Activated CD8-positive, alpha-beta T cell treated with anti-CD3 and anti-CD28 coated beads, Interleukin-2, amount 10 ng/mL, durations not matched to agents 7 days and 5 days (primary cell): ENCODE measurements around the gene ZNF775. TPM values are rescaled to one million over a fixed set of nuclear protein-coding genes. Genes with fewer than 3 reads are reported as not detected.

ENCODE experiments used
- ATAC-seq: fragments of 150-1000 bp; cut with Tn5 transposase; one replicate; pipeline ENCODE4 v1.10.0; 2021; ENCODE audit warnings: moderate library complexity
- CTCF ChIA-PET: fragments of 350-600 bp; sonication (Branson Sonifier 250); formaldehyde crosslinking; loops from one replicate; lab custom pipeline; 2021; ENCODE audit warnings: antibody characterized with exemption; lab: Charles Lee
- POLR2A ChIA-PET: fragments of 350-600 bp; sonication (Branson Sonifier 250); formaldehyde crosslinking; loops from one replicate; lab custom pipeline; 2021; ENCODE audit warnings: antibody characterized with exemption; lab: Charles Lee
- DNase-seq: peaks from one replicate; pipeline ENCODE4 v3.0.0-alpha.2; 2020
- H3K27ac Mint-ChIP-seq: one replicate; pipeline ENCODE4 v1.8.0; 2021; ENCODE audit warnings: mild to moderate bottlenecking, mixed read lengths
- H3K27me3 Mint-ChIP-seq: one replicate; pipeline ENCODE4 v1.8.0; 2021; ENCODE audit warnings: low read depth, mixed read lengths
- H3K36me3 Mint-ChIP-seq: one replicate; pipeline ENCODE4 v1.8.0; 2021; ENCODE audit warnings: low read depth, mixed read lengths
- H3K4me1 Mint-ChIP-seq: one replicate; pipeline ENCODE4 v1.8.0; 2021; ENCODE audit warnings: low read depth, mixed read lengths
- H3K4me3 Mint-ChIP-seq: one replicate; pipeline ENCODE4 v1.8.0; 2021; ENCODE audit warnings: mild to moderate bottlenecking, mixed read lengths
- H3K9me3 Mint-ChIP-seq: one replicate; pipeline ENCODE4 v1.8.0; 2022; ENCODE audit warnings: mixed read lengths; ENCODE audit not compliant: insufficient read depth
- total RNA-seq, 2 experiments: library from RNA; stranded (reverse); gene quantifications; one replicate each; pipeline ENCODE4 v1.2.3, GENCODE V29; 2021

The ZNF775 gene
- total RNA-seq, 2 experiments from 2014 or later = 6.7 to 7.7 TPM

DNA sequence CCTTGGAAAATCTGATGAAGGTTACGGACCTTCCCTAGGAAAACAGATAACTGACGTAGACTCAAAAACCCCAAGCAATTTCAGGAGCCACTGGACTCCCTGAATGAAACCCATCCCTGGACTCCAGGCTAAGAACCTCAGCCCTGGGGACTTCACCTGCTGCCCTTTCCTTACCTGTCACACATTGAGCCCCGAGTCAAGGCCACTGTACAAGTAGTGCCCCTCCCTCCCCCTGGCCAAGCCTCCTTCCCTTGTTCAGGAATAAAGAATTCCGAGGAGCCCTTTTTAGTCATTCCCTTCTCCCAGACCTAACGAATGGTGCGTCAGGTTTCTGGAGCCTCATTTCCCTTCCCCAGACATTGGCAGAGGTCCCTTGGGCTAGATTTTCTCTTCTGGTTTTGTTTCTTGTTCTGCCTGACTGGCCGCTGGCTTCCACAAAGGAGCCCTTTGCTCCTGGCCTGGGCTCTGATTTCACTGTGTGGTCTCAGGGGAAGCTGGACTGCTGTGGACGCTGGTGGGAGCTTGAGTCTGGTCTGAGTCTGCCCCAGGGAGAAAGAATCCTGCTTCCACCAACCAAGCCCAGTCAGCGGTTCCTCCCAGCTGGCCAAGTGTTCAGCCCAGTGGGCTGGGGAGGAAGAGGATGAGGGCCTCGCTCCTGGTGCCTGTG, 31.7 kb downstream of the ZNF775 start:
- POLR2A ChIA-PET = no interaction called here
- DNase-seq = no peak

DNA sequence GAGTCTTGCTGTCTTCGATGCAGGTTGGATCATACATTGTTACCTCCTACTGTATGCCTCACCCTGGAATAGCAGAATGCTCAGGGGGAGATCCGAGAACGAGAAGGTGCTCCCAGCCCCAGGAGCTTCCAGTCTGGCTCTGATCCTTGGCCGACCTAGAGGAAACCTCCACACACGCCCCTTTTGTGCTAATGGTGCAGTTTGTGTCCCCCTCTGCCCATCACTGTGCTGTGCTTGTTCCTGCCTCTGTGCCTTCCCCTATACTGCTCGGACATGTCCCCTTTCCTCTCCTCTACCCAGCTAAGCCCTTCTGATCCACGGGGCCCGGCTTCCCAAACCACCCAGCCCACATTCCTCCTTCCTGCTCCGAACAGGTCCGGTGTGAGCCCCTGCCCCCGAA, 32.5 kb downstream of the ZNF775 start:
- ChIA-PET CTCF (interaction anchor here (0.6 to 0.7 kb wide), 2 partner anchors 274 to 736 kb away, joined by 3 read pairs; partner anchors contain the start of gene GIMAP2), POLR2A (interaction anchor here (0.6 kb wide), 1 partner anchor 45 kb away, joined by 3 read pairs; no protein-coding TSS in a partner anchor)
- ATAC-seq = no peak
- H3K36me3 Mint-ChIP-seq = peaks cover 15% of the 10 kb centered on the region
- H3K4me3 Mint-ChIP-seq = no peak overlapping the region
- no peaks in the 10 kb centered on the region for H3K9me3 Mint-ChIP-seq
- no peak for DNase-seq
- H3K4me1 Mint-ChIP-seq = peaks cover 13% of the 10 kb centered on the region
- no peaks in the 10 kb centered on the region for H3K27me3 Mint-ChIP-seq
- H3K27ac Mint-ChIP-seq = no peak overlapping the region

More for the DNA sequence above, 31.7 kb downstream of the ZNF775 start:
- no peak overlapping the region for H3K4me3 Mint-ChIP-seq
- H3K36me3 Mint-ChIP-seq = peaks cover 15% of the 10 kb centered on the region
- ATAC-seq = no peak
- no peaks in the 10 kb centered on the region for H3K27me3 Mint-ChIP-seq
- CTCF ChIA-PET = interaction anchor here (0.6 to 0.7 kb wide), 2 partner anchors 275 to 735 kb away, joined by 3 read pairs; partner anchors contain the start of gene GIMAP2
- H3K27ac Mint-ChIP-seq = peak overlapping the region; percentile 18
- peaks cover 20% of the 10 kb centered on the region for H3K4me1 Mint-ChIP-seq
- no peaks in the 10 kb centered on the region for H3K9me3 Mint-ChIP-seq

DNA sequence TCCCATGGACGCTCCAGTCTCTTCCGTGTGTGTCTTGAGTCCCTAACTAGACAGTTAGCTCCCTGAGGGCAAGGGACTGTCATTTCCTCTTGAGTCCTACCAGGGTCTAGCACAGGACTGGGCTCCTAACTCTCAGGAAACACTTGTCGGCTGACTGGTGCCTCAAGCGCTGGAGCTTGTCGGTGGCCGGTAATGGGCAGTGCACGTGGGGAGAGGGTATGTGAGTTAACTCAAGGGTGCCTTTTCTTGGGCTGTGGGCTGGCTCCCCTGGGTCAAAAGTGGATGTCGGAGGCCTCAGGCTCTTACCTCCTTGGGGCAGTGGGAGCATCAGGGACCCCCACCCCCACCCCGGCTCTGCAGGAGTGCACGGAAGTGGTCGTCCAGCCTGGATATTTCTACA, 32.9 kb downstream of the ZNF775 start:
- ATAC-seq (no peak), DNase-seq (no peak)
- H3K27me3 Mint-ChIP-seq = no peaks in the 10 kb centered on the region
- H3K27ac Mint-ChIP-seq = no peak overlapping the region
- H3K4me3 Mint-ChIP-seq = no peak overlapping the region
- H3K36me3 Mint-ChIP-seq = peaks cover 14% of the 10 kb centered on the region
- peaks cover 10% of the 10 kb centered on the region for H3K4me1 Mint-ChIP-seq
- ChIA-PET POLR2A (interaction anchor here (0.6 kb wide), 1 partner anchor 45 kb away, joined by 3 read pairs; no protein-coding TSS in a partner anchor), CTCF (no interaction called here)
- H3K9me3 Mint-ChIP-seq = no peaks in the 10 kb centered on the region

DNA sequence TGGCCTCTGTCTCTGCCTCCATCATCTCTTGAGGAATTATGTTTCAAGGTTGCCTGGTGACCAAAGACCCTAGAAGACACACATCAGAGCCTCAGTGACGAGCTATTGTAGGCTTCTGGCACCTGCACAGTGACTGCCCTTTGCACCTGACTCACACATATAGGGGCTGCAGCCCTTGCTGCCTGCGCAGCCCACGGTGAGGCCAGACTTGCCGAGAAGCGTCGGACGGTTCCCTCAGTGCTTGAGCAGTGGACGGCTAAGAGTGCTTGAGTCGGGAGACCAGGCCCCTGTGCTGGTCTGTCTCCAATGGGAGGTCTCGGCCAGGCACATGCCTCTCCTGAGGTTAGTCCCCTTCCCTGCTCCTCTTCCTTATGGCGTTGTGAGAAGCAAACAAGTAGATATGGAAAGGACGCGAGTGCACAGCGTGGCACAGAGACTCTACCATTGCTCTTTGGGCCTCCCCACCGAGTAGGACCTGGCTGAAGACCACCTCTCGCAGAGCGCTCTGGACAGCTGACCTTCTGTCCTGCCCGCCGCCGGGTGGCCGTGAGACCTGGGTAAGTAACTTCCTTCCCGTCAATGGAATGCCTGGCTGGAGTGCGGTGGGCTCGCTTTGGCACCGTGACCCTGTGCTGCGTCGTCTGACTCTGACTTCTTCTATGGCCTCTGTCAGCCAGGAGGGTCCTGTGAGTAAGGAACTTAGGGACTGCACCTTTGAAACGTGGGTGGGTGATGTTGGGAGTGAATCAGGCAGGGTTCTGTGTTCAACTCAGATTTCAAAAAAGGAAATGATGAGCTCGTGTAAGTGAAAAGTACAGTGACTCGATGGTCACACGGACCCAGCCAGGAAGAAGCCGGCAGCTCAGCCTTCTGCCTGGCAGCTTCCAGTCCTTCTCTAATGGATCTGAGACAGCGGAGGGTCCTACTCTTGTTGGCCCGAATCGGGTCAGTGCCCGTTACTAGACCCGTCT, 33.7 kb downstream of the ZNF775 start:
- no peak for ATAC-seq
- POLR2A ChIA-PET = interaction anchor here (0.6 kb wide), 2 partner anchors 46 to 66 kb away, joined by 3 read pairs; no protein-coding TSS in a partner anchor
- no peaks in the 10 kb centered on the region for H3K9me3 Mint-ChIP-seq
- H3K27me3 Mint-ChIP-seq = no peaks in the 10 kb centered on the region
- H3K4me3 Mint-ChIP-seq = no peak overlapping the region
- DNase-seq = no peak
- peaks cover 8% of the 10 kb centered on the region for H3K4me1 Mint-ChIP-seq
- H3K36me3 Mint-ChIP-seq = peaks cover 11% of the 10 kb centered on the region
- CTCF ChIA-PET = no interaction called here
- no peak overlapping the region for H3K27ac Mint-ChIP-seq

DNA sequence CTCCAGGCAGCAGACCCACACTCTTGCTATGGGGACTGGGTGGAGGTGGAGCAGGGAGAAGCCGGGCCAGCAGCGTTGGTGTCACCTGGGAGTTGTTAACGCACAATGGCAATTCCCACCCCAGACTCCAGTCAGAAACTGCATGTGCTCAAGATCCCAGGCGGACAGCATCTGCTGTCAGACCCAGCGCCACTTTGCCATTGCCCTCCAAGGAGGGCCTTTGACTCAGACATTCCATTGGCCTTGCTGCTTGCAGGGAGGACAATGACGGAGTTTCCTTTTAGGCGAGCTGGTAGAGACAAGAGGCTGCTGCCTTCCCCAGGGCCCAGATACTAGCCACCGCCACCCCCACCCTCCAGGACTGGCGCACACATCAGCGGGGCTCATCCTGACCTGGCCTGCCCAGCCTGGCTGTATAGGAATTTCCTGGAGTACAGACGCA, 34.5 kb downstream of the ZNF775 start:
- ATAC-seq (no peak), DNase-seq (no peak)
- POLR2A ChIA-PET = interaction anchor here (0.6 kb wide), 1 partner anchor 65 kb away, joined by 3 read pairs; no protein-coding TSS in a partner anchor
- Mint-ChIP-seq H3K9me3 (no peaks in the 10 kb centered on the region), H3K4me3 (no peak overlapping the region), H3K4me1 (peaks cover 4% of the 10 kb centered on the region), H3K36me3 (peaks cover 7% of the 10 kb centered on the region), H3K27ac (no peak overlapping the region), H3K27me3 (no peaks in the 10 kb centered on the region)
- CTCF ChIA-PET = no interaction called here

DNA sequence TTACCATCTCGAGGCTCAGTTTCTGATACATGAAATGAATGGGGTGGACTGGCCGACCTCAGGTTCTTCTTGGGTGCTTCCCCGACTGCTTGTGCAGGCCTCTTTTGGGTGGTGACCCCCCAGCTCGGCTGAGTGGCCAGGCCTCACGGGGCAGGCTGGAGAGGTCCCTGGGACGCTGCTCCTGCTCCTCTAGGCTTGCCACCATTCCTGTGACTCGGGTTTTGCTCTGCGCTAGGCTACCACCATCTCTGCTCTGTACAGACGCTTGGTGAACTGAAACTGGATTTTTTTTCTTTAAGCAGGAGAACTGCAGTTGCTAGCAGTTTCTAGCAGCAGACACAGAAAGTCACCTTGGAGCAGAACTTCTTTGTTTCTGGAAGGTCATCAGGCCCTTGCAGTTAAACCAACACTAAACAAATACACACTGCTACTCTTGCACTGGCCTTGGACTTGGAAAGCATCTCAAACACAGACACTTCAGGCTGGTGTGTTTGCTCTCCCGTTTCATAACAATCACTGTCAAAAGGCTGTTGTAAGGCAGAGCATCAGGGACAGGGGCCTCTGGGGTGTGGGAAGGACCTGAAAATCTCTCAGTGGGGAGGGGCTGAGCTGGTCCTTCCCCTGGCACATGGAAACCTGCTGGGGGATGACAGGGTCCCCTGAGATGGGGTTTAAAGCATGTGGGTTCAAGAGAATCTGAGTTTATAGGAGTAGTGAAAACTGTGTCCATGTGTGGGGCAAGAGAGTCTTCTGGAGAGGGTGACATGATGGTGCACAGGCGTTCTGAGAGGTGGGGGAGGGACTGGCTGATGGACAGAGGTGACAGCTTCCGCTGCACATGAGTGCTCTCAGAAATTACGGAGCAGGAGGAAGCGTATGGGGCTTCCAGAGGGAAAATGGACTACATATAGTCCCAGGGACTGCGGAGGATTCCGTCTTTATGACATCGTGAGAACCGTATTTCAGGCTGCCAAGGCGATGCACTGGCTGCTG, 36.3 kb downstream of the ZNF775 start:
- H3K27me3 Mint-ChIP-seq = peaks cover 4% of the 10 kb centered on the region
- no peak for DNase-seq
- ATAC-seq = no peak
- CTCF ChIA-PET = interaction anchor here (2.1 kb wide), 1 partner anchor 10 kb away, joined by 7 read pairs; a partner anchor contains a TSS
- no peaks in the 10 kb centered on the region for H3K9me3 Mint-ChIP-seq
- peaks cover 4% of the 10 kb centered on the region for H3K36me3 Mint-ChIP-seq
- H3K4me1 Mint-ChIP-seq = peaks cover 3% of the 10 kb centered on the region
- POLR2A ChIA-PET = no interaction called here
- no peak overlapping the region for H3K27ac Mint-ChIP-seq
- H3K4me3 Mint-ChIP-seq = no peak overlapping the region

DNA sequence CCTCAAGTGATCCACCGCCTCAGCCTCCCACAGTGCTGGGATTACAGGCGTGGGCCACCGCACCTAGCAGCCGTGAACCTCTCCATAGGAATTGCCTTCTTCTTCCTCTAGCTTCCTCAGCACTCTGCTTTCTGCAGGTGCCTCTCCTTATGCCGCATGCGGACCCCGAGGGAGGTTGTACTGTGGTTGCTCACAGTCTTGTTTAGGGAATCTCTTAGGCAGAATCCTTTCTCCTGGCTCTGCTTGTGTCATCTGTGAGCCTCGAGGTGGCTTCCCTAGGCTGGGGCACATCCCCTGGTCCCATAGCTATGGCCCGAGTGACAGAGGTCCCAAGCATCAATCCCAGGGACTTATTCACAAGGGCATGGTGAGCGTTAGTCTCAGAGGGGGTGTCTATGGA, 38.1 kb downstream of the ZNF775 start:
- Mint-ChIP-seq H3K27ac (no peak overlapping the region), H3K27me3 (peaks cover 4% of the 10 kb centered on the region), H3K36me3 (no peaks in the 10 kb centered on the region), H3K4me3 (no peak overlapping the region), H3K9me3 (no peaks in the 10 kb centered on the region), H3K4me1 (peaks cover 10% of the 10 kb centered on the region)
- POLR2A ChIA-PET = no interaction called here
- DNase-seq (no peak), ATAC-seq (no peak)
- CTCF ChIA-PET = interaction anchor here (1.5 to 3.4 kb wide), 4 partner anchors 10 to 361 kb away, joined by 3 to 35 read pairs (median 7); a partner anchor contains a TSS

DNA sequence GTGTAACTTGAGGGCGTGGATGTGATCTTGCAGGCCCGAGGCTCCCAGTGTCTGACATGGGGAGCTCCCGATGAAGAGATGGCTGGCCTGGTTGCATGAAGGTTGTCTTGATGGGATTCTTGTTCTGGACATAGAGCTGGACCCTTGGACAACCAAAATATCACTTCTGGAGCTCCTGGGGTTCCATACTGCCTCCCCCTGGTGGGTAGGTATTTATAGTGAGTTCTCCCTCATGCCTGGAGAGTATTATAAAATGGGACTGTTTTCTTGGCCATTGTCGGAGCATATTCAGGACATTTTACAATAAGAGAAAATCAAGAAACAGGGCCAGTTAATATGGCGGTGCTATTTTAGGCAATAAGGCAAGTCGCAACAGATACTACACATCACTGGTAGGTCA, 38.7 kb downstream of the ZNF775 start:
- no peak for ATAC-seq

DNA sequence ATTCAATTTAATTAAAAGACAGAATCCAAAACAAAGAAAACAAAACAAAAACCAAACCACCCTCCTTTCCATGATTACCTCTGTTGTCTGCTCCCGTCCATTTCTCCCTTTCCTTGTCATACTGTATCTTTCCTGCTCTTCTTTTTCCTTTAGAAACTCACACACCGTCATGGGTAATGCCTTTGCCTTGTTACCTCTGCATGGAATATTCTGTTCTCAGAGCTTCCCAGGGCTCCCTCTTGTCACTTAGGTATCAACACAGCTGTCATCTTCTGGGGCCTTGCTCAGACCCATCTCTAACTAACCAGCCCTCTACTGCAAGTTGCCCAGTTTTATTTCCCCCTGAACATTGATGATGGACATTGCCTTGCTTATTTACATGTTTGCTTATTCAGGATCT, 41.1 kb downstream of the ZNF775 start:
- ChIA-PET POLR2A (no interaction called here), CTCF (interaction anchor here (0.7 to 3.4 kb wide), 2 partner anchors 13 to 16 kb away, joined by 3 to 35 read pairs; a partner anchor contains a TSS)
- DNase-seq = no peak
- Mint-ChIP-seq H3K4me1 (peaks cover 10% of the 10 kb centered on the region), H3K27me3 (peaks cover 4% of the 10 kb centered on the region), H3K36me3 (no peaks in the 10 kb centered on the region), H3K9me3 (no peaks in the 10 kb centered on the region), H3K4me3 (no peak overlapping the region), H3K27ac (no peak overlapping the region)
- no peak for ATAC-seq

More for the DNA sequence above, 38.7 kb downstream of the ZNF775 start:
- no peaks in the 10 kb centered on the region for H3K36me3 Mint-ChIP-seq
- no peak overlapping the region for H3K4me3 Mint-ChIP-seq
- ChIA-PET CTCF (interaction anchor here (0.6 to 3.4 kb wide), 4 partner anchors 10 to 361 kb away, joined by 3 to 35 read pairs (median 6); a partner anchor contains a TSS), POLR2A (interaction anchor here (0.6 to 0.7 kb wide), 2 partner anchors 13 to 60 kb away, joined by 3 to 4 read pairs; a partner anchor contains a TSS)
- no peak overlapping the region for H3K27ac Mint-ChIP-seq
- peaks cover 10% of the 10 kb centered on the region for H3K4me1 Mint-ChIP-seq
- no peaks in the 10 kb centered on the region for H3K9me3 Mint-ChIP-seq
- no peak for DNase-seq
- peaks cover 4% of the 10 kb centered on the region for H3K27me3 Mint-ChIP-seq

DNA sequence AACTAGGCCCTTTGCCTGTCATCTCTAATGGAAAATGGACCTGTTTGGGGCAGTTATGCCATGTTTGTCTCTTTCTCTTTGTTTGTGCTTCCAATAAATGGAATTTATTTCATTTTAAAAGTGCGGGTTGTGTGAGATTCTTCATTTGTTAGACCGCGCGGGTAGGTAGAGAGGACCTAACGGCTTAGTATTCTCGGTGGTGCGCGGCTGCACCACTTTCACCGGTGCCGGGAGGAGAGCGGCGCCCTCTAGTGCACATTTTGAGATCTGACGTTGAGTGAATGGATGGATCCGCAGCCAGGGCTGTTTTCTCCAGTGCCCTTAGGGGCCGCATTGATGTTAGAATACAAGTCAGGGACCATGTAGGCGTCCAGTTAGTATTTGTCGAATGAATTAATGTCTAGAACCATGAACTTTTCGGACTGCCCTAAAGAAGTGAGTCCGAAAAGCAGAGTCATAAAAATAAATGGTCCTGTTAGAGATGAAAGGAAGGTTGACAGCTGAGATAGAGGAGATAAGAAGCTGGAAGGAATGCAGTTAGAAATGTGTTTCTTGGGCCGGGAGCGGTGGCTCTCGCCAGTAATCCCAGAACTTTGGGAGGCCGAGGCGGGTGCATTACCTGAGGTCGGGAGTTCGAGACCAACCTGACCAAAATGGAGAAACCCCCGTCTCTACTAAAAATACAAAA, 42.0 kb downstream of the ZNF775 start:
- no peak overlapping the region for H3K27ac Mint-ChIP-seq

More for the DNA sequence above, 42.0 kb downstream of the ZNF775 start:
- peak; percentile 91 for DNase-seq
- peak; percentile 100 for ATAC-seq
- Mint-ChIP-seq H3K9me3 (no peaks in the 10 kb centered on the region), H3K36me3 (no peaks in the 10 kb centered on the region), H3K4me1 (peaks cover 12% of the 10 kb centered on the region), H3K27me3 (peaks cover 4% of the 10 kb centered on the region), H3K4me3 (no peak overlapping the region)
- POLR2A ChIA-PET = no interaction called here
- CTCF ChIA-PET = interaction anchor here (0.7 to 1.9 kb wide), 14 partner anchors 8 to 146 kb away, joined by 3 to 14 read pairs (median 4); partner anchors contain the start of gene GIMAP4
